Adrenal gland (tissue), 5 donors: ENCODE results near the gene TMEM8B.

Experiments
- CTCF ChIP-seq, 6 experiments: fragments of 450-650 bp in 4 of 6; fragments of 200-600 bp in 2 of 6; sonication (generic) in 1 of 6; IDR thresholded peaks; 1 replicate in 5 of 6; 2 replicates in 1 of 6; pipeline versions ENCODE4 v1.5.1 to v1.8.0; 2016 to 2021; ENCODE audit warnings: antibody characterized with exemption in 6 of 6, mild to moderate bottlenecking in 2 of 6, moderate library complexity in 1 of 6
- POLR2A ChIP-seq, 2 donors: fragments of 450-650 bp; IDR thresholded peaks; one replicate each; pipeline ENCODE4 v1.6.1; 2017; ENCODE audit warnings: antibody characterized with exemption in 2 of 2, mild to moderate bottlenecking in 2 of 2, moderate library complexity in 1 of 2
- donor health status: DM: no; HTN: no; CAD: no.

GRCh38 chr9:35908504-35909125 lies 79.6 kb downstream of the TMEM8B start:
- peak in 1 of 6 experiments; percentile 3 for TF ChIP-seq CTCF (IDR thresholded peaks at IDR 0.05)
- no peak for TF ChIP-seq POLR2A (IDR thresholded peaks at IDR 0.05)
